ENCODE results near the gene NFATC2.

DNA sequence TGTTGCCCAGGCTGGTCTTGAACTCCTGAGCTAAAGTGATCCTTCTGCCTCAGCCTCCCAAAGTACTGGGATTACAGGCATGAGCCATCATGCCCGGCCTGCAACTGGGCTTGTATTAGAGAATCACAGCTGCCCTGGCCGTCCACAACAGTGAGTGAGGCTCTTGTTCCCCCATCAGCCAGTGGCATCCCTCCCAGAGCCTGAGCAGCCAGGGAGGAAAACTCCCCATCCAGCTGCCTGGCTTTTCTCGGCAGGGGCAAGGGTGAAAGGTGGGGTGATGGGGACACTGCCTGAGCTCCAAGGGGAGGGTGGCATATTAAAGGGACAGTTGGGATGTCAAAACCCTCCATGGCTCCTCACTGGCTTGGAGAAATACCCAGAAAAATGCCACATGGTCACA is 185.6 kb downstream of the NFATC2 start:
- no peak for TF ChIP-seq PATZ1 (CRISPR knock-in tag; IDR thresholded peaks at IDR 0.05; ENCODE audit: borderline replicate concordance)
- TF ChIP-seq ZFP3 (CRISPR knock-in tag; IDR thresholded peaks at IDR 0.05), result no peak
- no peak for TF ChIP-seq ARNTL (CRISPR knock-in tag; IDR thresholded peaks at IDR 0.05; ENCODE audit: borderline replicate concordance, low read depth)
- TF ChIP-seq ISL1 (CRISPR knock-in tag; IDR thresholded peaks at IDR 0.05), result no peak
- TF ChIP-seq ZNF8 (CRISPR knock-in tag; IDR thresholded peaks at IDR 0.05), result no peak
- no peak for TF ChIP-seq ESRRG (CRISPR knock-in tag; IDR thresholded peaks at IDR 0.05)
- TF ChIP-seq GLIS3 (CRISPR knock-in tag; IDR thresholded peaks at IDR 0.05), result no peak
